C1 segment of cervical spinal cord (tissue), 14 donors: Measurements from ENCODE around the gene RRAS.
A peak's percentile ranks its signal among the peaks of the same experiment; 100 is the strongest.
"Not testable (repeated sequence)": the region's sequence is repeated elsewhere in the genome, so short reads cannot be mapped to it uniquely, and the experiment has no call there.

ENCODE experiments used
- DNase-seq, 14 donors: peaks; one replicate each; lab custom pipeline; 2025; lab: John Stamatoyannopoulos, UW

The RRAS gene

GRCh38 chr19:49655570-49656455, 15.9 kb upstream of the RRAS start:
- DNase-seq = no peak

- no peak for DNase-seq
Measured at GRCh38 chr19:49654581-49654980, 14.6 kb upstream of the RRAS start.

- DNase-seq = no peak
Measured at GRCh38 chr19:49653466-49653806, 13.5 kb upstream of the RRAS start.

- no peak for DNase-seq
Measured at GRCh38 chr19:49652551-49653465, 12.9 kb upstream of the RRAS start.

GRCh38 chr19:49651820-49652550, 12.0 kb upstream of the RRAS start:
- DNase-seq = no peak

GRCh38 chr19:49651029-49651819, 11.3 kb upstream of the RRAS start:
- no peak for DNase-seq

- DNase-seq = no peak
Measured at GRCh38 chr19:49646586-49646985, 6.6 kb upstream of the RRAS start.

GRCh38 chr19:49645995-49646394, 6.1 kb upstream of the RRAS start:
- no peak for DNase-seq

GRCh38 chr19:49645592-49645991, 5.6 kb upstream of the RRAS start:
- no peak for DNase-seq

- no peak for DNase-seq
Measured at GRCh38 chr19:49643466-49643865, 3.5 kb upstream of the RRAS start.

- peak in 1 of 14 donors; percentile 26 for DNase-seq
Measured at GRCh38 chr19:49642492-49643035, 2.6 kb upstream of the RRAS start.

- DNase-seq = peak; percentile 98 to 100 (median 99)
Measured at GRCh38 chr19:49641688-49642491, 1.9 kb upstream of the RRAS start, which contains the start of gene SCAF1. Gene SCAF1, plus strand, starts transcription at chr19:49642209. Its CDS starts 2,818 bp downstream, at chr19:49645027.

GRCh38 chr19:49639401-49640112, 386 bp downstream of the RRAS start:
- no peak for DNase-seq

- DNase-seq = peak in 4 of 14 donors; percentile 6 to 17 (median 14)
Measured at GRCh38 chr19:49637821-49638738, 1.9 kb downstream of the RRAS start.

- DNase-seq = no peak
Measured at GRCh38 chr19:49636233-49636932, 3.6 kb downstream of the RRAS start.

- DNase-seq = no peak
Measured at GRCh38 chr19:49635530-49636232, 4.3 kb downstream of the RRAS start.

- not testable (repeated sequence) for DNase-seq
Measured at GRCh38 chr19:49633273-49633672, 6.7 kb downstream of the RRAS start.
